GM12878 (cell line): Measurements from ENCODE around the gene NCKAP5. TPM values are rescaled to one million over a fixed set of nuclear protein-coding genes. Genes with fewer than 3 reads are reported as not detected.

Experiments
- ATAC-seq: fragments of 200-7000 bp; cut with Tn5 transposase; 3 replicates; pipeline ENCODE4 v1.9.1; 2020; ENCODE audit warnings: mild to moderate bottlenecking, moderate library complexity
- BruUV-seq: library from RNA; stranded (reverse); fragments of 400-500 nt; replicated peaks from 2 replicates; lab custom pipeline; 2021; lab: Mats Ljungman, UMichigan
- CTCF ChIA-PET: fragments of 300-600 bp; sonication (Branson Sonifier 250); formaldehyde crosslinking; extraction: SDS; loops from one replicate; lab custom pipeline; 2021; ENCODE audit warnings: inconsistent platforms; lab: Yijun Ruan, JAX
- POLR2A ChIA-PET: fragments of 350-600 bp; formaldehyde crosslinking; extraction: SDS; loops from one replicate; lab custom pipeline; 2021; ENCODE audit warnings: inconsistent platforms; lab: Charles Lee
- RAD21 ChIA-PET: fragments of 300-600 bp; sonication (Branson Sonifier 250); formaldehyde crosslinking; loops from one replicate; lab custom pipeline; 2023; ENCODE audit warnings: antibody characterized with exemption; ENCODE audit not compliant: unreplicated experiment; lab: Charles Lee
- SMC1A ChIA-PET: fragments of 300-600 bp; sonication (Branson Sonifier 250); formaldehyde crosslinking; loops from one replicate; lab custom pipeline; 2023; ENCODE audit not compliant: unreplicated experiment, uncharacterized antibody; lab: Charles Lee
- DNase-seq: peaks from one replicate; pipeline ENCODE4 v3.0.0-alpha.2; 2011; ENCODE audit warnings: low read depth, low spot score
- FAIRE-seq: peaks from 3 replicates; lab custom pipeline; 2011; peaks lifted over from hg19 to GRCh38; lab: Jason Lieb, UNC
- H2AFZ ChIP-seq: 2 replicates; pipeline ENCODE4 v1.6.0; 2011; ENCODE audit warnings: low read depth, low read length, control low read depth; ENCODE audit not compliant: control insufficient read depth
- H3K27ac ChIP-seq: 2 replicates; pipeline ENCODE4 v1.5.1; 2011; ENCODE audit warnings: control low read depth; ENCODE audit not compliant: control insufficient read depth, insufficient read depth
- H3K27me3 ChIP-seq, 2 experiments: replicated peaks in 1 of 2; 2 replicates each; pipeline versions ENCODE4 v1.6.0 to v1.6.1; 2011; ENCODE audit warnings: low read length in 1 of 2; ENCODE audit not compliant: control insufficient read depth in 2 of 2, insufficient read depth in 2 of 2
- H3K36me3 ChIP-seq, 2 experiments: 2 replicates each; pipeline ENCODE4 v1.5.1; 2011; ENCODE audit warnings: low read length in 1 of 2; ENCODE audit not compliant: control insufficient read depth in 2 of 2, insufficient read depth in 2 of 2
- H3K4me1 ChIP-seq: 2 replicates; pipeline ENCODE4 v1.6.1; 2011; ENCODE audit warnings: mild to moderate bottlenecking, low read length, moderate library complexity, mixed read lengths; ENCODE audit not compliant: control insufficient read depth, insufficient read depth
- H3K4me2 ChIP-seq: 2 replicates; pipeline ENCODE4 v1.6.0; 2011; ENCODE audit warnings: control low read depth; ENCODE audit not compliant: control insufficient read depth, insufficient read depth
- H3K4me3 ChIP-seq: fragments of 200-600 bp; sonication (generic); 2 replicates; pipeline ENCODE4 v1.5.1; 2016
- H3K79me2 ChIP-seq: 2 replicates; pipeline ENCODE4 v1.6.0; 2011; ENCODE audit warnings: low read length; ENCODE audit not compliant: control insufficient read depth, insufficient read depth
- H3K9ac ChIP-seq: 2 replicates; pipeline ENCODE4 v1.8.0; 2011; ENCODE audit warnings: low read length, control low read depth, mixed read lengths; ENCODE audit not compliant: control insufficient read depth, insufficient read depth
- H3K9me3 ChIP-seq: replicated peaks from 3 replicates; pipeline ENCODE4 v1.5.1; 2011; ENCODE audit warnings: mild to moderate bottlenecking, low read length; ENCODE audit not compliant: control insufficient read depth, insufficient read depth
- H4K20me1 ChIP-seq: 2 replicates; pipeline ENCODE4 v1.6.0; 2011; ENCODE audit not compliant: control insufficient read depth, insufficient read depth
- SPI1 ChIP-seq: IDR thresholded peaks from 2 replicates; pipeline ENCODE4 v1.6.1; 2011; ENCODE audit warnings: low read depth, mild to moderate bottlenecking, low read length, moderate library complexity, borderline replicate concordance; ENCODE audit not compliant: insufficient read depth
- TBL1XR1 ChIP-seq: IDR thresholded peaks from 2 replicates; pipeline ENCODE4 v1.6.1; 2012; ENCODE audit warnings: low read depth, low read length, improper control_type of control experiment
- WGBS: methylation state at CpG from one replicate; pipeline ENCODE4 v1.1.6; 2016; ENCODE audit warnings: low lambda C conversion rate; ENCODE audit not compliant: insufficient replicate concordance, insufficient coverage; ENCODE audit errors: missing lambda C conversion rate; 5-methylcytosine and 5-hydroxymethylcytosine counted together
- in situ Hi-C: fragments of 300-500 bp; cut with MboI; formaldehyde crosslinking; loops from 9 replicates; pipeline ENCODE4 v1.14.3; 2018; ENCODE audit warnings: mixed read lengths
- intact Hi-C: fragments of 100-400 bp; cut with micrococcal nuclease; formaldehyde crosslinking; loops from one replicate; pipeline ENCODE4 v1.14.2; 2022; ENCODE audit not compliant: unreplicated experiment
- polyA plus RNA-seq, 11 experiments: library from polyadenylated mRNA; depleted of rRNA in 4 of 11; unstranded in 6 of 11; stranded (reverse) in 5 of 11; fragments of >200 nt; fragmentation: Nextera tagmentation in 4 of 11; fragmentation: Illumina TruSeq in 1 of 11; extraction: Ambion mirVana in 4 of 11; extraction: Trizol in 1 of 11; gene quantifications; 1 replicate in 1 of 11; 2 replicates in 10 of 11; pipeline versions ENCODE4 v1.2.1 to v1.2.3, GENCODE V29; 2011 to 2016; ENCODE audit warnings: inconsistent platforms in 2 of 11, missing spikeins in 2 of 11, low read depth in 1 of 11
- total RNA-seq, 4 experiments: library from RNA; depleted of rRNA in 3 of 4; stranded (reverse); fragments of >200 nt in 3 of 4; fragmentation: Illumina TruSeq in 1 of 4; extraction: Trizol in 1 of 4; gene quantifications; 2 replicates each; pipeline versions ENCODE4 v1.2.1 to v1.2.3, GENCODE V29; 2013 to 2021
- TF ChIP-seq, protein P1 (sequence below): fragments of 450-650 bp; IDR thresholded peaks from 2 replicates; pipeline ENCODE4 v1.6.1; 2014; ENCODE audit warnings: mild to moderate bottlenecking

The NCKAP5 gene
- total and polyA plus RNA-seq, 10 of the 15 experiments (the other 5 are each of a cell fraction or from before 2014, with no cell fraction given), result 0.06 to 0.44 (median 0.16) TPM

DNA sequence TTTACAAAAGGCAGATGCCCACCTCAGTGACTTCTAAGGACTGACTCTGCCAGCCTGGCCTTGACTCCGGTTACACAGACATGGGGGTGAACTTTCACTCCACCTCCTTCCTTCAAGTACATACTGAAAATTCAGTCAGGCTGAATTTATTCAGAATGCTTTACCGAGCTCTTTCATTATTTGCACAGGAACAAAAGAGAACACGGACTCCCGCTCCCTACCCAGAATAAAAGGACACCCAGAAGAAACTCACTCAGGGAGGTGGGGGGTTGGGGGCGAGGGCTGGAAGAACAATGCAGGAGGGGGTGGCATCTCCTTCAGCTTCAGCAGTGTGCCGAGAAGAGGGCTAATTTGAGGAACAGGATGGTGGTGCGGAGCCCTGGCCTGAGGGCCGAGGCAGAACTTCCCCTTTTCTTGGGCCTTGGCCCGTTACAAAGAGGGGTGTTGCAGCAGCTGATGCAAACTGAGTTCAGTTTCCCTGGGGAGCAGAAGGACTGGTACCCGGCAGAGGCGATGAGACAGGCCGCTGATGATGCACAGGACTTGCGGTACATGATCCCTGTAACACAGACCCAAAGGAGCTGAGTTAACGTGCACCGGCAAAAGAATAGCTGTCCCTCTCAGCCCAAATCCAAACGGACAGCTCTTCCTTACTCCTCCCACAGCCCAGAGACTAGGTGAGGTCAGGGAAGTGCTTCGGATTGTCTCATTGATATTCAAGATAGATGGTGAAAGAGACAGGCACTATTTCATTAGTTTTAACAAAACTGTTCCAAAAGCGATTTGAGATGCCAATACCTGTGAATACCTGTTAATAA is 922.3 kb downstream of the NCKAP5 start:
- CTCF ChIA-PET, result interaction anchor here (0.6 to 1.3 kb wide), 5 partner anchors 10 to 1198 kb away, joined by 3 to 4 read pairs (median 3); no protein-coding TSS in a partner anchor
- H3K4me2 ChIP-seq, result no peak overlapping the region
- FAIRE-seq (no peak), ATAC-seq (peak; percentile 69), DNase-seq (no peak)
- no peak overlapping the region for H3K27ac ChIP-seq
- no peak for TF ChIP-seq TBL1XR1
- TF ChIP-seq SPI1, result peak; percentile 17; the same call in 1 of the 2 replicates
- H3K9ac ChIP-seq, result no peak overlapping the region
- H4K20me1 ChIP-seq, result no peaks in the 10 kb centered on the region
- POLR2A ChIA-PET, result no interaction called here
- no peaks in the 10 kb centered on the region for H3K4me1 ChIP-seq
- no peaks in the 10 kb centered on the region for H3K9me3 ChIP-seq
- intact Hi-C loops (no loop called here), in situ Hi-C loops (no loop called here)
- SMC1A ChIA-PET, result interaction anchor here (1.0 kb wide), 1 partner anchor 526 kb away, joined by 3 read pairs; no protein-coding TSS in a partner anchor
- RAD21 ChIA-PET, result interaction anchor here (0.8 to 1.0 kb wide), 2 partner anchors 522 to 526 kb away, joined by 3 read pairs; no protein-coding TSS in a partner anchor
- no peak overlapping the region for H3K4me3 ChIP-seq
- BruUV-seq, result no TSS peak
- H2AFZ ChIP-seq, result no peak overlapping the region
- WGBS, result 10% methylated on average over 18 of the region's 18 CpGs
- H3K79me2 ChIP-seq, result no peaks in the 10 kb centered on the region
- H3K27me3 ChIP-seq, result no peaks in the 10 kb centered on the region
- H3K36me3 ChIP-seq, result no peaks in the 10 kb centered on the region

DNA sequence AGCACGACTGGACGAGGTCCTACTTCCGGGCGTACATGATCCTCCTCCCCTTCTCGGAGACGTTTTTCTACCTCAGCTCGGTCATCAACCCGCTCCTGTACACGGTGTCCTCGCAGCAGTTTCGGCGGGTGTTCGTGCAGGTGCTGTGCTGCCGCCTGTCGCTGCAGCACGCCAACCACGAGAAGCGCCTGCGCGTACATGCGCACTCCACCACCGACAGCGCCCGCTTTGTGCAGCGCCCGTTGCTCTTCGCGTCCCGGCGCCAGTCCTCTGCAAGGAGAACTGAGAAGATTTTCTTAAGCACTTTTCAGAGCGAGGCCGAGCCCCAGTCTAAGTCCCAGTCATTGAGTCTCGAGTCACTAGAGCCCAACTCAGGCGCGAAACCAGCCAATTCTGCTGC is 923.1 kb downstream of the NCKAP5 start:
- intact Hi-C loops, result no loop called here
- Histone ChIP-seq H3K9me3 (no peaks in the 10 kb centered on the region), H3K27ac (no peak overlapping the region)
- ATAC-seq, result no peak
- TF ChIP-seq, protein P1, sequence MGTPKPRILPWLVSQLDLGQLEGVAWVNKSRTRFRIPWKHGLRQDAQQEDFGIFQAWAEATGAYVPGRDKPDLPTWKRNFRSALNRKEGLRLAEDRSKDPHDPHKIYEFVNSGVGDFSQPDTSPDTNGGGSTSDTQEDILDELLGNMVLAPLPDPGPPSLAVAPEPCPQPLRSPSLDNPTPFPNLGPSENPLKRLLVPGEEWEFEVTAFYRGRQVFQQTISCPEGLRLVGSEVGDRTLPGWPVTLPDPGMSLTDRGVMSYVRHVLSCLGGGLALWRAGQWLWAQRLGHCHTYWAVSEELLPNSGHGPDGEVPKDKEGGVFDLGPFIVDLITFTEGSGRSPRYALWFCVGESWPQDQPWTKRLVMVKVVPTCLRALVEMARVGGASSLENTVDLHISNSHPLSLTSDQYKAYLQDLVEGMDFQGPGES, result no peak
- TF ChIP-seq TBL1XR1, result no peak
- TF ChIP-seq, all 136 proteins: peak for 0
- Histone ChIP-seq H3K4me1 (no peaks in the 10 kb centered on the region), H3K79me2 (no peaks in the 10 kb centered on the region), H3K4me2 (no peak overlapping the region), H3K27me3 (no peaks in the 10 kb centered on the region), H3K4me3 (no peak overlapping the region), H3K9ac (no peak overlapping the region), H2AFZ (no peak overlapping the region), H3K36me3 (no peaks in the 10 kb centered on the region), H4K20me1 (no peaks in the 10 kb centered on the region)
- BruUV-seq, result no TSS peak
- CTCF ChIA-PET, result no interaction called here
- in situ Hi-C loops, result no loop called here
- SMC1A ChIA-PET, result no interaction called here
- POLR2A ChIA-PET, result no interaction called here
- FAIRE-seq, result no peak
- DNase-seq, result no peak
- 71% methylated on average over 35 of the region's 35 CpGs for WGBS
- RAD21 ChIA-PET, result no interaction called here
